A549 (cell line): ENCODE results near the gene ZNF48.

Experiments
- JUNB ChIP-seq: fragments of >200 bp; sonication (Bioruptor Twin); formaldehyde crosslinking; IDR thresholded peaks from 2 replicates; pipeline ENCODE4 v1.6.1; 2016
- KDM5A ChIP-seq: fragments of 200-600 bp; sonication (generic); IDR thresholded peaks from 2 replicates; pipeline ENCODE4 v1.6.1; 2016; ENCODE audit warnings: antibody characterized with exemption, mild to moderate bottlenecking
- POLR2A ChIP-seq: IDR thresholded peaks from 2 replicates; pipeline ENCODE4 v1.6.1; 2012; ENCODE audit warnings: mild to moderate bottlenecking, low read length
- POLR2AphosphoS2 ChIP-seq: conservative IDR thresholded peaks from 2 replicates; pipeline ENCODE4 v1.6.1; 2012; ENCODE audit warnings: low read length, improper control_type of control experiment, inconsistent platforms
- RARB ChIP-seq: fragments of 250-450 bp; sonication (Bioruptor Pico); IDR thresholded peaks from 2 replicates; pipeline ENCODE4 v1.8.0; 2021; ENCODE audit warnings: mild to moderate bottlenecking, moderate library complexity
- RFX5 ChIP-seq: fragments of 450-650 bp; IDR thresholded peaks from 2 replicates; pipeline ENCODE4 v1.7.1; 2014; ENCODE audit warnings: antibody characterized with exemption, mild to moderate bottlenecking, moderate library complexity
- ZFP36 ChIP-seq: fragments of 450-650 bp; IDR thresholded peaks from 2 replicates; pipeline ENCODE4 v1.6.1; 2014; ENCODE audit warnings: borderline replicate concordance; ENCODE audit not compliant: partially characterized antibody
- TF ChIP-seq, protein P1 (sequence below): fragments of 450-650 bp; IDR thresholded peaks from 2 replicates; pipeline ENCODE4 v1.6.1; 2014; ENCODE audit warnings: antibody characterized with exemption
- TF ChIP-seq, protein P2 (sequence below): fragments of >200 bp; sonication (Bioruptor Twin); formaldehyde crosslinking; IDR thresholded peaks from 3 replicates; pipeline ENCODE4 v1.5.1; 2016

DNA sequence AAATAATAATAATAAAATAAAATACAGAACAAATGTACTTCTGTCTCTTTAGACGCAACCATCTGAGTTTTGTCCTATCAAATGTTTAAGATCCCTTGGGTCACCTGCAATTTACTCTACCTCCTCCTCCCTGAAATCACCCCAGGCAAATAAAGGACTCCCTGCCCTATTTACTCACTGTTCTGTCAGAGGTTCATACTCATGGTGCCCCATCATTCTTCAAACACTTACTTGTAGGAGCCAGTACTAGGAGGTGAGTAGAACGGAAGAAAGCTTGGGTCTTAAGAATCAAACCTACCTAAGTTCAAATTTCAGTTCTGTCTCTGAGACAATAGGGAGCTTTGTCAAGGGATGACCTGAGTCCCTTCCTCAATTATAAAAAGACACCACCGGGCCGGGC lies 28.7 kb upstream of the ZNF48 start:
- TF ChIP-seq JUNB (no peak), POLR2A (no peak), ZFP36 (no peak), POLR2AphosphoS2 (no peak), KDM5A (no peak), RARB (CRISPR knock-in tag) (no peak), RFX5 (no peak)
- TF ChIP-seq, protein P1, sequence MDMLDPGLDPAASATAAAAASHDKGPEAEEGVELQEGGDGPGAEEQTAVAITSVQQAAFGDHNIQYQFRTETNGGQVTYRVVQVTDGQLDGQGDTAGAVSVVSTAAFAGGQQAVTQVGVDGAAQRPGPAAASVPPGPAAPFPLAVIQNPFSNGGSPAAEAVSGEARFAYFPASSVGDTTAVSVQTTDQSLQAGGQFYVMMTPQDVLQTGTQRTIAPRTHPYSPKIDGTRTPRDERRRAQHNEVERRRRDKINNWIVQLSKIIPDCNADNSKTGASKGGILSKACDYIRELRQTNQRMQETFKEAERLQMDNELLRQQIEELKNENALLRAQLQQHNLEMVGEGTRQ: no peak
- TF ChIP-seq, protein P2, sequence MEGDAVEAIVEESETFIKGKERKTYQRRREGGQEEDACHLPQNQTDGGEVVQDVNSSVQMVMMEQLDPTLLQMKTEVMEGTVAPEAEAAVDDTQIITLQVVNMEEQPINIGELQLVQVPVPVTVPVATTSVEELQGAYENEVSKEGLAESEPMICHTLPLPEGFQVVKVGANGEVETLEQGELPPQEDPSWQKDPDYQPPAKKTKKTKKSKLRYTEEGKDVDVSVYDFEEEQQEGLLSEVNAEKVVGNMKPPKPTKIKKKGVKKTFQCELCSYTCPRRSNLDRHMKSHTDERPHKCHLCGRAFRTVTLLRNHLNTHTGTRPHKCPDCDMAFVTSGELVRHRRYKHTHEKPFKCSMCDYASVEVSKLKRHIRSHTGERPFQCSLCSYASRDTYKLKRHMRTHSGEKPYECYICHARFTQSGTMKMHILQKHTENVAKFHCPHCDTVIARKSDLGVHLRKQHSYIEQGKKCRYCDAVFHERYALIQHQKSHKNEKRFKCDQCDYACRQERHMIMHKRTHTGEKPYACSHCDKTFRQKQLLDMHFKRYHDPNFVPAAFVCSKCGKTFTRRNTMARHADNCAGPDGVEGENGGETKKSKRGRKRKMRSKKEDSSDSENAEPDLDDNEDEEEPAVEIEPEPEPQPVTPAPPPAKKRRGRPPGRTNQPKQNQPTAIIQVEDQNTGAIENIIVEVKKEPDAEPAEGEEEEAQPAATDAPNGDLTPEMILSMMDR: no peak
